ENCODE data around the gene MAMLD1.

MAMLD1 gene

DNA sequence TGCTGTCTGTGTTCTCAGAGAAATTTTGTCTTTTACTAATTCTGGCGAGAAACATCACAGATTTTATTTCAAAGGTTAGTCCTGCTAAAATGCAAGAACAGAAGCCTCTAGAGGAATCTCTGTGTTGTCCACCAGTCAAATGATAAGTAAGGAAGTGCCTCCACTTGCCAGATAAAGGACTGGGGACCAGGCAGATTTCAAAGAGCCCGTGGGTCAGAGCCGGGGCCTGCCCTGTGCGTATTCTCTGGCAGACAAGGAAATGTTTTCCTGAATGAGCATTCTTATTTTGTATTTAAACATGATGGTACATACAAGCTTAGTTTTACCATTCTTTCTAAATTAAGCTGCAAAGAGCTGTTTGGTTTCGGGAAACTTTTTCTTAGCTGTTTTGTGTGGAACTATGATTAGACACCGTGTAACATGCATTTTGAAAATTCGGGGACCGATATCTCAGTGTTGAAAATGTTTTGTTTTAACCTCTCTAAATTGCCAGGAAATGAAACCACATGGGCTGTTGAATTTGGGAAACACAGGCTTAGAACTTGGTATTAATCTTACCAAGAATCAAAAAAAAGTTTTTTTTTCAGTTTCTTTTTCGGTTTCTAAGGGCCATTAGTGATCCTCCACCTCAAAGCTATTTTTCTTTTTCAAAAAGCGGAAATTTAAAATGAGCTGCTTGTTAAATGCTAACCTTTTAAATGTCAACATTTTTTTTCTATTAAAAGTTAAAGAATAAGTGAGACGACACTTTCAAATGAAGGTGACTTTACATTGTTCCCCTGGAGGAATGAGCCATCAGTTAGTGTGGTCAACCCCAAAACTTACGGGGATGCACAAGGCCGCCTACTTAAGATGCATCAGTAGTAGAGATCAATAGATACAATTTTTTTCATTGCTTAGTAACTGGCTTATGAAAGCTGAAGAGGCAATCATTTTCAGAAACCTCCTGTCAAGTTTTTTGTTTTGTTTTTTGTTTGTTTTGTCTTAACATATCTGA is 115.7 kb downstream of the MAMLD1 start:
- no peak for DNase-seq
- peaks cover 2% of the 10 kb centered on the region for H3K27me3 ChIP-seq (ENCODE audit: insufficient read depth, low read depth, severe bottlenecking)
- H3K27ac ChIP-seq = no peak overlapping the region
- no peak overlapping the region for H3K4me3 ChIP-seq (ENCODE audit: low read depth, low read length)
- H3K9me3 ChIP-seq (ENCODE audit: severe bottlenecking) = no peaks in the 10 kb centered on the region
- TF ChIP-seq, protein P1, sequence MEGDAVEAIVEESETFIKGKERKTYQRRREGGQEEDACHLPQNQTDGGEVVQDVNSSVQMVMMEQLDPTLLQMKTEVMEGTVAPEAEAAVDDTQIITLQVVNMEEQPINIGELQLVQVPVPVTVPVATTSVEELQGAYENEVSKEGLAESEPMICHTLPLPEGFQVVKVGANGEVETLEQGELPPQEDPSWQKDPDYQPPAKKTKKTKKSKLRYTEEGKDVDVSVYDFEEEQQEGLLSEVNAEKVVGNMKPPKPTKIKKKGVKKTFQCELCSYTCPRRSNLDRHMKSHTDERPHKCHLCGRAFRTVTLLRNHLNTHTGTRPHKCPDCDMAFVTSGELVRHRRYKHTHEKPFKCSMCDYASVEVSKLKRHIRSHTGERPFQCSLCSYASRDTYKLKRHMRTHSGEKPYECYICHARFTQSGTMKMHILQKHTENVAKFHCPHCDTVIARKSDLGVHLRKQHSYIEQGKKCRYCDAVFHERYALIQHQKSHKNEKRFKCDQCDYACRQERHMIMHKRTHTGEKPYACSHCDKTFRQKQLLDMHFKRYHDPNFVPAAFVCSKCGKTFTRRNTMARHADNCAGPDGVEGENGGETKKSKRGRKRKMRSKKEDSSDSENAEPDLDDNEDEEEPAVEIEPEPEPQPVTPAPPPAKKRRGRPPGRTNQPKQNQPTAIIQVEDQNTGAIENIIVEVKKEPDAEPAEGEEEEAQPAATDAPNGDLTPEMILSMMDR (IDR thresholded peaks at IDR 0.05; ENCODE audit: low read depth, low read length) = no peak
- H3K36me3 ChIP-seq = no peaks in the 10 kb centered on the region

- no peak overlapping the region for H3K27ac ChIP-seq
- no peaks in the 10 kb centered on the region for H3K36me3 ChIP-seq
- H3K9me3 ChIP-seq (ENCODE audit: severe bottlenecking) = no peaks in the 10 kb centered on the region
- TF ChIP-seq, protein P1 (IDR thresholded peaks at IDR 0.05; ENCODE audit: low read depth, low read length) = no peak
- no peak for DNase-seq
- peaks cover 4% of the 10 kb centered on the region for H3K27me3 ChIP-seq (ENCODE audit: insufficient read depth, low read depth, severe bottlenecking)
- no peak overlapping the region for H3K4me3 ChIP-seq (ENCODE audit: low read depth, low read length)
Observed at GRCh38 chrX:150482537-150483206, 119.6 kb downstream of the MAMLD1 start.

DNA sequence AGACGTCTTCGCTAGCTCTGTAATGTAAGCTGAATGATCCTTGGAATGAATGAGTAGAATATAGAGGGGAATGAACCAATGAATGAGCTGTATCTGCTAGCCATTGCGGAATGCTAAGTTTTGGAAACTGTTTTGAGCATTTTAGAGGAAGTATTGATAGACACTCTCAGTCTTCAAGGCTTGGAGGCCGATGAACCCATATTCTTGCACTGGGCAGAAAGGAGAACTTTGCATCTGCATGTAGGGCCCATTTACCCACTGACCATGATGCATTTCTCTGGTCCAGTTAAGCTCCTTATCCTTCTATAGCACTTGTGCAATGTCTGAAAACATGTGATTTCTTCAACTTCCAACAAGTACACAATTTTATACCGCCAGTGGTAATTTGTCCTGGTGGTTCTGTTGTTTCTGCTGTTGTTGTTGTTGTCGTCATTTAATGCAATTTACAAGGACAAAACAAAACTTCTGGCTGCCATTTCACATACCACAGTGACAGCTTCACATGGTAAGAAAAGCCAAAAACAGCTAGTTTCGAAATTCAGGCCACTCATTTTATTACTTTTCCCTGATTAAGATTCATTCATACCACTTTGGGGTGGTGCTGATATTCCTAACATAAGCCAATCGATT is 120.4 kb downstream of the MAMLD1 start:
- TF ChIP-seq, protein P1 (IDR thresholded peaks at IDR 0.05; ENCODE audit: low read depth, low read length) = no peak
- no peaks in the 10 kb centered on the region for H3K9me3 ChIP-seq (ENCODE audit: severe bottlenecking)
- no peak overlapping the region for H3K27ac ChIP-seq
- no peaks in the 10 kb centered on the region for H3K36me3 ChIP-seq
- H3K4me3 ChIP-seq (ENCODE audit: low read depth, low read length) = no peak overlapping the region
- H3K27me3 ChIP-seq (ENCODE audit: insufficient read depth, low read depth, severe bottlenecking) = peaks cover 4% of the 10 kb centered on the region
- no peak for DNase-seq

- peak; percentile 66 for DNase-seq
- H3K27me3 ChIP-seq (ENCODE audit: insufficient read depth, low read depth, severe bottlenecking) = peaks cover 4% of the 10 kb centered on the region
- H3K36me3 ChIP-seq = no peaks in the 10 kb centered on the region
- TF ChIP-seq, protein P1 (IDR thresholded peaks at IDR 0.05; ENCODE audit: low read depth, low read length) = peak; percentile 86
- no peaks in the 10 kb centered on the region for H3K9me3 ChIP-seq (ENCODE audit: severe bottlenecking)
- H3K27ac ChIP-seq = no peak overlapping the region
- H3K4me3 ChIP-seq (ENCODE audit: low read depth, low read length) = no peak overlapping the region
Observed at GRCh38 chrX:150486011-150486410, 122.9 kb downstream of the MAMLD1 start.

- Histone ChIP-seq H3K4me3 (ENCODE audit: low read depth, low read length) (no peak overlapping the region), H3K27ac (no peak overlapping the region), H3K9me3 (ENCODE audit: severe bottlenecking) (no peaks in the 10 kb centered on the region), H3K27me3 (ENCODE audit: insufficient read depth, low read depth, severe bottlenecking) (peaks cover 4% of the 10 kb centered on the region), H3K36me3 (no peaks in the 10 kb centered on the region)
- TF ChIP-seq, protein P1 (IDR thresholded peaks at IDR 0.05; ENCODE audit: low read depth, low read length) = no peak
- DNase-seq = no peak
Observed at GRCh38 chrX:150487369-150488094, 124.4 kb downstream of the MAMLD1 start.
